Left ventricle myocardium inferior (tissue), 1 donor: Measurements from ENCODE around the gene STRN3. TPM values are rescaled to one million over a fixed set of nuclear protein-coding genes. Genes with fewer than 3 reads are reported as not detected.
"Not testable (repeated sequence)": the region's sequence is repeated elsewhere in the genome, so short reads cannot be mapped to it uniquely, and the experiment has no call there.

Experiments
- DNase-seq: peaks from one replicate; pipeline ENCODE4 v3.0.0-alpha.2; 2020
- H3K27ac ChIP-seq: fragments of 200-600 bp; replicated peaks from 2 replicates; pipeline ENCODE4 v1.8.0; 2021
- H3K27me3 ChIP-seq: fragments of 200-600 bp; 2 replicates; pipeline ENCODE4 v1.8.0; 2021; ENCODE audit warnings: low read depth
- H3K36me3 ChIP-seq: fragments of 200-600 bp; 2 replicates; pipeline ENCODE4 v1.8.0; 2021
- H3K4me1 ChIP-seq: fragments of 200-600 bp; 2 replicates; pipeline ENCODE4 v1.8.0; 2021
- H3K4me3 ChIP-seq: fragments of 200-600 bp; 2 replicates; pipeline ENCODE4 v1.8.0; 2021; ENCODE audit warnings: mild to moderate bottlenecking, moderate library complexity
- H3K9me3 ChIP-seq: fragments of 200-600 bp; replicated peaks from 2 replicates; pipeline ENCODE4 v1.8.0; 2021
- CTCF ChIP-seq: fragments of 200-600 bp; IDR thresholded peaks from 2 replicates; pipeline ENCODE4 v1.8.0; 2021; ENCODE audit warnings: antibody characterized with exemption, mild to moderate bottlenecking, borderline replicate concordance
- intact Hi-C: fragments of 100-400 bp; cut with micrococcal nuclease; formaldehyde crosslinking; loops from one replicate; pipeline ENCODE4 v1.11.0; 2022
- total RNA-seq: library from RNA; stranded (reverse); fragmentation: NEBNext Ultra II Directional; extraction: Animal tissue kit (Norgen Biotek cat#: 25700); gene quantifications from one replicate; pipeline ENCODE4 v1.2.1, GENCODE V29; 2021
- donor health status: DM: no; HTN: yes; CAD: no; lungs with severe emphysema.

The STRN3 gene
- total RNA-seq, 1 donor from 2014 or later, result 48.7 TPM

GRCh38 chr14:30906752-30907658 is 119.2 kb downstream of the STRN3 start:
- no peak for DNase-seq
- intact Hi-C loops, result no loop called here
- H3K9me3 ChIP-seq, result no peaks in the 10 kb centered on the region
- no peak overlapping the region for H3K27ac ChIP-seq
- peak; percentile 24 for TF ChIP-seq CTCF
- H3K36me3 ChIP-seq, result peaks cover 68% of the 10 kb centered on the region
- no peak overlapping the region for H3K4me3 ChIP-seq
- no peaks in the 10 kb centered on the region for H3K27me3 ChIP-seq
- H3K4me1 ChIP-seq, result no peaks in the 10 kb centered on the region

- DNase-seq, result no peak
- no peaks in the 10 kb centered on the region for H3K27me3 ChIP-seq
- peaks cover 58% of the 10 kb centered on the region for H3K36me3 ChIP-seq
- intact Hi-C loops, result no loop called here
- no peak overlapping the region for H3K4me3 ChIP-seq
- H3K9me3 ChIP-seq, result no peaks in the 10 kb centered on the region
- no peaks in the 10 kb centered on the region for H3K4me1 ChIP-seq
- no peak overlapping the region for H3K27ac ChIP-seq
- TF ChIP-seq CTCF, result no peak
Measured at GRCh38 chr14:30903285-30904124, 122.7 kb downstream of the STRN3 start.

GRCh38 chr14:30897121-30897520 is 129.1 kb downstream of the STRN3 start:
- intact Hi-C loops, H3K27me3 ChIP-seq, H3K4me1 ChIP-seq, H3K4me3 ChIP-seq, DNase-seq, H3K9me3 ChIP-seq, H3K27ac ChIP-seq: not testable (repeated sequence)
- peaks cover 52% of the 10 kb centered on the region for H3K36me3 ChIP-seq

GRCh38 chr14:30896435-30896834 is 129.7 kb downstream of the STRN3 start:
- Histone ChIP-seq H3K4me3 (no peak overlapping the region), H3K9me3 (no peaks in the 10 kb centered on the region), H3K27me3 (no peaks in the 10 kb centered on the region), H3K36me3 (peaks cover 48% of the 10 kb centered on the region), H3K4me1 (peaks cover 5% of the 10 kb centered on the region), H3K27ac (no peak overlapping the region)
- intact Hi-C loops, result no loop called here
- TF ChIP-seq CTCF, result no peak
- no peak for DNase-seq

- Histone ChIP-seq H3K4me1 (peaks cover 5% of the 10 kb centered on the region), H3K27me3 (no peaks in the 10 kb centered on the region), H3K27ac (no peak overlapping the region), H3K4me3 (no peak overlapping the region), H3K36me3 (peaks cover 37% of the 10 kb centered on the region), H3K9me3 (no peaks in the 10 kb centered on the region)
- DNase-seq, result no peak
- intact Hi-C loops, result no loop called here
- no peak for TF ChIP-seq CTCF
Measured at GRCh38 chr14:30894923-30895515, 131.2 kb downstream of the STRN3 start.
